HL-60 (cell line): ENCODE results near the gene ARMC5.

Source experiments
- CTCF ChIP-seq: IDR thresholded peaks from one replicate; pipeline ENCODE4 v1.5.1; 2011; ENCODE audit warnings: low read length, control low read depth, inconsistent platforms; ENCODE audit not compliant: insufficient read depth
- GABPA ChIP-seq: IDR thresholded peaks from 2 replicates; pipeline ENCODE4 v1.6.1; 2012; ENCODE audit warnings: low read depth
- POLR2AphosphoS5 ChIP-seq: IDR thresholded peaks from 2 replicates; pipeline ENCODE4 v1.6.1; 2012; ENCODE audit warnings: low read depth
- REST ChIP-seq: IDR thresholded peaks from 2 replicates; pipeline ENCODE4 v1.6.1; 2012; ENCODE audit warnings: low read depth; ENCODE audit not compliant: insufficient replicate concordance
- SPI1 ChIP-seq: IDR thresholded peaks from 2 replicates; pipeline ENCODE4 v1.6.1; 2012; ENCODE audit warnings: low read depth, mild to moderate bottlenecking, borderline replicate concordance

- TF ChIP-seq CTCF (no peak), POLR2AphosphoS5 (no peak), REST (no peak), GABPA (no peak), SPI1 (no peak)
Measured at GRCh38 chr16:31504159-31504558, 44.9 kb downstream of the ARMC5 start.
